Hepatic stellate cell (primary cell): ENCODE measurements around the gene PKD2L2.
"Not testable (repeated sequence)": the region's sequence is repeated elsewhere in the genome, so short reads cannot be mapped to it uniquely, and the experiment has no call there.

Experiments
- DNase-seq: peaks from one replicate; pipeline ENCODE4 v3.0.0; 2011; ENCODE audit warnings: low spot score

Gene PKD2L2

DNA sequence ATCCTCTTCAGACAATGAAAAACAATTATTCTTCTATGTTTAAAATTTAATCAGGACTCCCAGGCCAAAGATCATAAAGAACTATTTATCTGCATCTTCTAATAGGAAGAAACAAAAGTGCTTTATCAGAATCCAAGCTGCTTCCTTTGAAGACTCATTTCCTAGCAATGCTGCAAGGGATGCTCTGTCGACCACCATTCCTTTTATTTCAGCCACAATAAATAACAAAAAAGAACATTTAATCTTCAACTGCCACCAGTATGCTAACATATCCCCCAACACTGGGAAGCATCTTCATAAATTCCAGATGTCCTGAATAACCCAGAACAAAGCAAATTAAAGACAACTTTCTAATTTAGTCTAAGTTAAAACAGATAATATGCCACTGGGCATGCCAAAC, 68.7 kb downstream of the PKD2L2 start:
- DNase-seq, result no peak

DNA sequence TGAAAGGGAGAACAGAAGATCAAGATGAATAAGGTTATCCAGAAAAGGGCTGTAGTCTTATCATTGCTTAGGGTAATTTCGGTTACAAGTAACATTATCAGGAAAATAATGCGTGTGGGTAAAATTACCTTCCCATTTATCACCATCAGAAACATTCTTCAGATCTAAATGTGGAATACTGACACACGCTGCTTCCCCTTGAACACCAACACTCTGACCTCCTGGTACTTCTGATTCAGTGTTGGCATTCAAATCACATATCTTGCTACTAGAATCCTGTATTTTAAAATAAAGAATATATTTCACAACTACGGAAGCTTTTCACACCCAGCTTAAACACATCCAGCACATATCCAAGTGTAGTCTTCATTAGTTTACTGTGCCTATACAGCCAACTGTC, 70.2 kb downstream of the PKD2L2 start:
- DNase-seq, result no peak

DNA sequence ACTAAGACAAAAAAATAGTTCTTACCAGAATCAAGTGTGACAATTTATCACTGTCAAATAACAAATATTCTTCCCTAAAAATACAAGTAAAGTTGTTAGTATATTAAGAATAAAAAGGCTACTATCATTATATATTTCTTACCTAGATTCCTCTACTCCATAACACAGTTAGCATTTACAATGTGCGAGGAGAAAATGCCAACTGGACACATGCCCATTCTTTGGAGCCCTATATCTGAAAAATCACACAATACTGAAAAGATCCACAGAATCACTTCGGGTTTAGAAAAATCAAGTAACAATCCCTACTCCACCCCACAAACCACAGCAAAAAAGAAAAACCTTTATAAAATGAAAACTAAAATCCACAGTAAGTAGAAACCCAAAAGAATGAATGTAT, 70.9 kb downstream of the PKD2L2 start:
- DNase-seq, result no peak

DNA sequence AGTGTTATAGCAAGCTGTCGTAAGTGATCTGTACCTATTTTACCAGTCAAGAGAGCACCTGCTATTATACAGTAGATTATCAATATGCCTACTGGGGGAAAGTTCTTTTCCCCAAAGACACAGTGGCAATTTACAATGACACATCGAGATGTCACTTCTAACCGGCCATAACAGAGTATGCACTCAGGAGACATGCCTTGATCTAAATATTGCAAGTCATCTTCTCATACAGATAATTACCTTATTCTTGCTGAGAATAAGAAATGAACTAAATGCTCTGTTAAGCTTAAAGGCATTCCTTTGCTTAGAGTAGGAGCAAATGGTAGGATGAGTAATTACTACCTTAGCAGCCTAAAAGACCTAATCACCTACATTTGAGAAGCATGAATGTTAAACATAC, 71.6 kb downstream of the PKD2L2 start:
- no peak for DNase-seq

DNA sequence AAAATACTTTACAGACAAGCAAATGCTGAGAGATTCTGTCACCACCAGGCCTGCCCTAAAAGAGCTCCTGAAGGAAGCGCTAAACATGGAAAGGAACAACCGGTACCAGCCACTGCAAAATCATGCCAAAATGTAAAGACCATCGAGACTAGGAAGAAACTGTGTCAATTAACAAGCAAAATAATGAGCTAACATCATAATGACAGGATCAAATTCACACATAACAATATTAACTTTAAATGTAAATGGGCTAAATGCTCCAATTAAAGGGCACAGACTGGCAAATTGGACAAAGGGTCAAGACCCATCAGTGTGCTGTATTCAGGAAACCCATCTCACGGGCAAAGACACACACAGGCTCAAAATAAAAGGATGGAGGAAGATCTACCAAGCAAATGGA, 81.1 kb downstream of the PKD2L2 start:
- not testable (repeated sequence) for DNase-seq

DNA sequence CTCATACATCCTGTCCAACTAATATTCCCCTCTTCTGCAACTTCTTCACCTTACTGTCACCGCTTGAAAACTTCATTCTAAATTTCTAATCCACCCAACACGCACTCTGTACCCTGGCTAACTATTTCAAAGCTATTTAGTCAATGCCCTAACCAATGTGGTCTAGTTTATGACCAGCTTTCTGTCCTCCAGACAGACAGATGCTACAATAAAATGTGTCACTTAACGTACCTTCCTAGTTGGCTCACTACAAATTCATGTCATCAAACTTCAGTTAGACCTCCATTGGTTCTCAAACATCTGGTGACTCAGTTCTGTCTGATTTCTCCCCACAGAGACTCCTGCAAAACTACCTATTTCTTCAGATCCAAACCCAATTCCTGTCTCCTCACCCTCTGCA, 86.0 kb downstream of the PKD2L2 start:
- DNase-seq, result no peak

DNA sequence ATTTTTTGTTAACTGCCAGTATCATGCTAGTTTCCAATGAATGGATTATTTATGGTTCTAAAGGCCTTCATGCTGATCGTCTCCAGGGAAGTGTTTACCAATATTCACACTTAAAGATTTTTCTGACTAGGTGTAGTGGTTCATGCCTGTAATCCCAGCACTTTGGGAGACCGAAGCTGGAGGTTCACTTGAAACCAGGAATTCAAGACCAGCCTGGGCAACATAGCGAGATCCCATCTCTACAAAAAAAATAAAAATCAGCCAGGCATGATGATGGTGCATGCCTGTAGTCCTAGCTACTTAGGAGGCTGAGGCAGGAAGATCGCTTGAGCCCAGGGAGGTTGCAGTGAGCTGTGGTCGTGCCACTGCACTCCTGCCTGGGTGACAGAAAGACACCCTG, 100.2 kb downstream of the PKD2L2 start:
- no peak for DNase-seq
